ENCODE measurements around the gene GRHL1.

DNA sequence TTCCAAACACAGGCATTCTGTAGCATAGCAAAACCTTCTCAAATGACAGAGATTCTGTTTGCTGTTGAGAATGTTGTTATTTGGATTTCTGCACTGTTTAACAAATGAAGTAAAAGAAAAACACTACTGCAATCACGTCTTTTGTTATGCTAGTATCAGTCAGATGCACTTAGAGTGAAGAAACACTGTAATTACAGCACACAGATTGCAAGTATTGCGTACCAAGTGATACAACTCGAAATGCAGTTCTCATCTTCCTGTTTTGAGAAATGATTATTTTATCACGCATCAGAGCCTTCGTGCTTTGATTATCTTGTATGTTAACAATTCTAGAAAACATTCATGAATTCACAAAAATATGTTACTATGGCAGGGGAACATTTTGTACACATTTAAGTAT lies 50.1 kb downstream of the GRHL1 start:
- TF ChIP-seq, protein P1, sequence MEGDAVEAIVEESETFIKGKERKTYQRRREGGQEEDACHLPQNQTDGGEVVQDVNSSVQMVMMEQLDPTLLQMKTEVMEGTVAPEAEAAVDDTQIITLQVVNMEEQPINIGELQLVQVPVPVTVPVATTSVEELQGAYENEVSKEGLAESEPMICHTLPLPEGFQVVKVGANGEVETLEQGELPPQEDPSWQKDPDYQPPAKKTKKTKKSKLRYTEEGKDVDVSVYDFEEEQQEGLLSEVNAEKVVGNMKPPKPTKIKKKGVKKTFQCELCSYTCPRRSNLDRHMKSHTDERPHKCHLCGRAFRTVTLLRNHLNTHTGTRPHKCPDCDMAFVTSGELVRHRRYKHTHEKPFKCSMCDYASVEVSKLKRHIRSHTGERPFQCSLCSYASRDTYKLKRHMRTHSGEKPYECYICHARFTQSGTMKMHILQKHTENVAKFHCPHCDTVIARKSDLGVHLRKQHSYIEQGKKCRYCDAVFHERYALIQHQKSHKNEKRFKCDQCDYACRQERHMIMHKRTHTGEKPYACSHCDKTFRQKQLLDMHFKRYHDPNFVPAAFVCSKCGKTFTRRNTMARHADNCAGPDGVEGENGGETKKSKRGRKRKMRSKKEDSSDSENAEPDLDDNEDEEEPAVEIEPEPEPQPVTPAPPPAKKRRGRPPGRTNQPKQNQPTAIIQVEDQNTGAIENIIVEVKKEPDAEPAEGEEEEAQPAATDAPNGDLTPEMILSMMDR (IDR thresholded peaks at IDR 0.05; ENCODE audit: low read depth, low read length, poor library complexity, severe bottlenecking), result no peak
- no peak for TF ChIP-seq EZH2phosphoT487 (IDR thresholded peaks at IDR 0.05; ENCODE audit: borderline replicate concordance, low read length)
